Activated T-helper 17 cell treated with anti-CD3 and anti-CD28 coated beads, Interleukin-2, amount 50 U/mL, for 72 hours (primary cell): ENCODE results near the gene APCDD1L. TPM values are rescaled to one million over a fixed set of nuclear protein-coding genes. Genes with fewer than 3 reads are reported as not detected.

Source experiments
- ATAC-seq: fragments of 150-1000 bp; cut with Tn5 transposase; replicated peaks from 2 replicates; pipeline ENCODE4 v1.10.0; 2021; ENCODE audit warnings: mild to moderate bottlenecking, moderate library complexity
- H3K27ac Mint-ChIP-seq: one replicate; pipeline ENCODE4 v1.8.0; 2022; ENCODE audit warnings: mixed read lengths
- H3K27me3 Mint-ChIP-seq: one replicate; pipeline ENCODE4 v1.8.0; 2022; ENCODE audit warnings: mixed read lengths
- H3K36me3 Mint-ChIP-seq: one replicate; pipeline ENCODE4 v1.8.0; 2022; ENCODE audit warnings: low read depth, mild to moderate bottlenecking, mixed read lengths
- H3K4me1 Mint-ChIP-seq: one replicate; pipeline ENCODE4 v1.8.0; 2022; ENCODE audit warnings: mixed read lengths
- H3K4me3 Mint-ChIP-seq: one replicate; pipeline ENCODE4 v1.8.0; 2022; ENCODE audit warnings: mild to moderate bottlenecking, mixed read lengths
- H3K9me3 Mint-ChIP-seq: one replicate; pipeline ENCODE4 v1.8.0; 2022; ENCODE audit warnings: mixed read lengths
- total RNA-seq, 2 donors: library from RNA; stranded (reverse); gene quantifications; one replicate each; pipeline ENCODE4 v1.2.3, GENCODE V29; 2022

Gene APCDD1L
- total RNA-seq, 2 donors from 2014 or later = not detected

GRCh38 chr20:58463256-58463655 lies 51.9 kb downstream of the APCDD1L start:
- Mint-ChIP-seq H3K4me1 (no peaks in the 10 kb centered on the region), H3K27ac (no peak overlapping the region), H3K4me3 (no peak overlapping the region), H3K36me3 (no peaks in the 10 kb centered on the region), H3K9me3 (no peaks in the 10 kb centered on the region), H3K27me3 (no peaks in the 10 kb centered on the region)
- ATAC-seq = no peak

GRCh38 chr20:58461899-58462298 lies 53.3 kb downstream of the APCDD1L start:
- Mint-ChIP-seq H3K27ac (no peak overlapping the region), H3K4me1 (no peaks in the 10 kb centered on the region), H3K9me3 (no peaks in the 10 kb centered on the region), H3K4me3 (no peak overlapping the region), H3K36me3 (peaks cover 5% of the 10 kb centered on the region), H3K27me3 (no peaks in the 10 kb centered on the region)
- ATAC-seq = no peak

GRCh38 chr20:58461104-58461503 lies 54.1 kb downstream of the APCDD1L start:
- no peak overlapping the region for H3K27ac Mint-ChIP-seq
- no peak overlapping the region for H3K4me3 Mint-ChIP-seq
- H3K27me3 Mint-ChIP-seq = no peaks in the 10 kb centered on the region
- H3K4me1 Mint-ChIP-seq = no peaks in the 10 kb centered on the region
- peaks cover 8% of the 10 kb centered on the region for H3K36me3 Mint-ChIP-seq
- no peak for ATAC-seq
- no peaks in the 10 kb centered on the region for H3K9me3 Mint-ChIP-seq

GRCh38 chr20:58459058-58459750 lies 56.0 kb downstream of the APCDD1L start:
- Mint-ChIP-seq H3K4me1 (no peaks in the 10 kb centered on the region), H3K27ac (no peak overlapping the region), H3K4me3 (no peak overlapping the region), H3K27me3 (no peaks in the 10 kb centered on the region), H3K9me3 (no peaks in the 10 kb centered on the region), H3K36me3 (peaks cover 16% of the 10 kb centered on the region)
- no peak for ATAC-seq

- Mint-ChIP-seq H3K9me3 (no peaks in the 10 kb centered on the region), H3K27ac (peak overlapping the region; percentile 32), H3K4me3 (no peak overlapping the region), H3K27me3 (no peaks in the 10 kb centered on the region), H3K36me3 (peaks cover 16% of the 10 kb centered on the region), H3K4me1 (no peaks in the 10 kb centered on the region)
- ATAC-seq = no peak
Measured at GRCh38 chr20:58458342-58459057, 56.7 kb downstream of the APCDD1L start.

GRCh38 chr20:58457083-58457695 lies 58.0 kb downstream of the APCDD1L start:
- Mint-ChIP-seq H3K27ac (peak overlapping the region; percentile 55), H3K36me3 (peaks cover 16% of the 10 kb centered on the region), H3K4me1 (no peaks in the 10 kb centered on the region)

GRCh38 chr20:58454460-58454859 lies 60.7 kb downstream of the APCDD1L start:
- ATAC-seq = no peak
- Mint-ChIP-seq H3K27me3 (no peaks in the 10 kb centered on the region), H3K4me3 (no peak overlapping the region), H3K36me3 (peaks cover 41% of the 10 kb centered on the region), H3K27ac (no peak overlapping the region), H3K4me1 (no peaks in the 10 kb centered on the region), H3K9me3 (no peaks in the 10 kb centered on the region)

More at GRCh38 chr20:58457083-58457695, 58.0 kb downstream of the APCDD1L start:
- Mint-ChIP-seq H3K9me3 (no peaks in the 10 kb centered on the region), H3K27me3 (no peaks in the 10 kb centered on the region), H3K4me3 (no peak overlapping the region)
- ATAC-seq = no peak

GRCh38 chr20:58453391-58453790 lies 61.8 kb downstream of the APCDD1L start:
- H3K4me3 Mint-ChIP-seq = no peak overlapping the region
- peaks cover 51% of the 10 kb centered on the region for H3K36me3 Mint-ChIP-seq
- no peaks in the 10 kb centered on the region for H3K27me3 Mint-ChIP-seq
- no peaks in the 10 kb centered on the region for H3K9me3 Mint-ChIP-seq
- no peak for ATAC-seq
- no peak overlapping the region for H3K27ac Mint-ChIP-seq
- H3K4me1 Mint-ChIP-seq = no peaks in the 10 kb centered on the region

GRCh38 chr20:58452667-58453255 lies 62.4 kb downstream of the APCDD1L start:
- Mint-ChIP-seq H3K27ac (no peak overlapping the region), H3K27me3 (no peaks in the 10 kb centered on the region), H3K36me3 (peaks cover 58% of the 10 kb centered on the region), H3K4me3 (no peak overlapping the region), H3K4me1 (no peaks in the 10 kb centered on the region), H3K9me3 (no peaks in the 10 kb centered on the region)
- ATAC-seq = no peak

GRCh38 chr20:58450254-58450653 lies 64.9 kb downstream of the APCDD1L start:
- Mint-ChIP-seq H3K9me3 (no peaks in the 10 kb centered on the region), H3K4me3 (no peak overlapping the region), H3K36me3 (peaks cover 72% of the 10 kb centered on the region), H3K27ac (no peak overlapping the region), H3K4me1 (no peaks in the 10 kb centered on the region), H3K27me3 (no peaks in the 10 kb centered on the region)
- no peak for ATAC-seq

GRCh38 chr20:58449681-58450221 lies 65.4 kb downstream of the APCDD1L start:
- no peak for ATAC-seq
- no peak overlapping the region for H3K27ac Mint-ChIP-seq
- no peak overlapping the region for H3K4me3 Mint-ChIP-seq
- H3K4me1 Mint-ChIP-seq = no peaks in the 10 kb centered on the region
- H3K9me3 Mint-ChIP-seq = no peaks in the 10 kb centered on the region
- peaks cover 74% of the 10 kb centered on the region for H3K36me3 Mint-ChIP-seq
- H3K27me3 Mint-ChIP-seq = no peaks in the 10 kb centered on the region

GRCh38 chr20:58448958-58449357 lies 66.2 kb downstream of the APCDD1L start:
- Mint-ChIP-seq H3K9me3 (no peaks in the 10 kb centered on the region), H3K27ac (no peak overlapping the region), H3K27me3 (no peaks in the 10 kb centered on the region), H3K4me3 (no peak overlapping the region), H3K4me1 (no peaks in the 10 kb centered on the region), H3K36me3 (peaks cover 78% of the 10 kb centered on the region)
- ATAC-seq = no peak

GRCh38 chr20:58447511-58448391 lies 67.4 kb downstream of the APCDD1L start:
- ATAC-seq = peak; percentile 70
- no peaks in the 10 kb centered on the region for H3K4me1 Mint-ChIP-seq
- H3K4me3 Mint-ChIP-seq = no peak overlapping the region
- H3K27ac Mint-ChIP-seq = no peak overlapping the region
- no peaks in the 10 kb centered on the region for H3K27me3 Mint-ChIP-seq
- peaks cover 90% of the 10 kb centered on the region for H3K36me3 Mint-ChIP-seq
- H3K9me3 Mint-ChIP-seq = no peaks in the 10 kb centered on the region

- Mint-ChIP-seq H3K27ac (no peak overlapping the region), H3K27me3 (no peaks in the 10 kb centered on the region), H3K36me3 (peaks cover 97% of the 10 kb centered on the region), H3K9me3 (no peaks in the 10 kb centered on the region), H3K4me3 (no peak overlapping the region), H3K4me1 (no peaks in the 10 kb centered on the region)
- no peak for ATAC-seq
Measured at GRCh38 chr20:58446960-58447265, 68.3 kb downstream of the APCDD1L start.
